Activated T-helper 2 cell treated with anti-CD3 and anti-CD28 coated beads, Interferon-gamma antibody, Interleukin-2, Interleukin-4, amounts not matched to agents 10 μg/mL and 5 μg/mL and 100 μg/mL, durations not matched to agents 14 hours and 24 hours and 36 hours (primary cell): Measurements from ENCODE around the gene TMEM132D. TPM values are rescaled to one million over a fixed set of nuclear protein-coding genes. Genes with fewer than 3 reads are reported as not detected.
"Not testable (repeated sequence)": the region's sequence is repeated elsewhere in the genome, so short reads cannot be mapped to it uniquely, and the experiment has no call there.

Experiments used
- DNase-seq: peaks from one replicate; pipeline ENCODE4 v3.0.0; 2021; ENCODE audit warnings: low spot score
- H3K27ac Mint-ChIP-seq: one replicate; pipeline ENCODE4 v1.8.0; 2021; ENCODE audit warnings: mixed read lengths
- H3K27me3 Mint-ChIP-seq: one replicate; pipeline ENCODE4 v1.8.0; 2021; ENCODE audit warnings: low read depth, mixed read lengths
- H3K36me3 Mint-ChIP-seq: one replicate; pipeline ENCODE4 v1.8.0; 2021; ENCODE audit warnings: low read depth, mixed read lengths
- H3K4me1 Mint-ChIP-seq: one replicate; pipeline ENCODE4 v1.8.0; 2021; ENCODE audit warnings: low read depth, mixed read lengths
- H3K4me3 Mint-ChIP-seq: one replicate; pipeline ENCODE4 v1.8.0; 2021; ENCODE audit warnings: low read depth, mild to moderate bottlenecking, moderate library complexity, mixed read lengths
- H3K9me3 Mint-ChIP-seq: one replicate; pipeline ENCODE4 v1.8.0; 2021; ENCODE audit warnings: mixed read lengths
- intact Hi-C: fragments of 100-400 bp; cut with micrococcal nuclease; formaldehyde crosslinking; loops from one replicate; pipeline ENCODE4 v1.15.1; 2023
- total RNA-seq: library from RNA; stranded (reverse); gene quantifications from 2 replicates; pipeline ENCODE4 v1.2.3, GENCODE V29; 2022

Gene TMEM132D
- total RNA-seq, 1 donor from 2014 or later = not detected

GRCh38 chr12:129213551-129213950, 690.3 kb downstream of the TMEM132D start:
- Mint-ChIP-seq H3K9me3 (peaks cover 44% of the 10 kb centered on the region), H3K4me1 (no peaks in the 10 kb centered on the region), H3K36me3 (no peaks in the 10 kb centered on the region), H3K4me3 (no peak overlapping the region), H3K27ac (no peak overlapping the region), H3K27me3 (no peaks in the 10 kb centered on the region)
- intact Hi-C loops = no loop called here
- DNase-seq = no peak

- no peak for DNase-seq
- H3K9me3 Mint-ChIP-seq = peaks cover 41% of the 10 kb centered on the region
- H3K27me3 Mint-ChIP-seq = no peaks in the 10 kb centered on the region
- H3K36me3 Mint-ChIP-seq = no peaks in the 10 kb centered on the region
- intact Hi-C loops = no loop called here
- no peaks in the 10 kb centered on the region for H3K4me1 Mint-ChIP-seq
- H3K27ac Mint-ChIP-seq = no peak overlapping the region
- no peak overlapping the region for H3K4me3 Mint-ChIP-seq
Observed at GRCh38 chr12:129211862-129212630, 691.8 kb downstream of the TMEM132D start.

- Mint-ChIP-seq H3K4me3 (no peak overlapping the region), H3K4me1 (no peaks in the 10 kb centered on the region), H3K9me3 (peaks cover 16% of the 10 kb centered on the region), H3K36me3 (no peaks in the 10 kb centered on the region), H3K27ac (no peak overlapping the region), H3K27me3 (no peaks in the 10 kb centered on the region)
- intact Hi-C loops = no loop called here
- no peak for DNase-seq
Observed at GRCh38 chr12:129208566-129208965, 695.3 kb downstream of the TMEM132D start.

- Mint-ChIP-seq H3K4me1 (no peaks in the 10 kb centered on the region), H3K36me3 (no peaks in the 10 kb centered on the region), H3K4me3 (no peak overlapping the region), H3K27ac (no peak overlapping the region), H3K9me3 (peaks cover 13% of the 10 kb centered on the region), H3K27me3 (no peaks in the 10 kb centered on the region)
- DNase-seq = no peak
- intact Hi-C loops = no loop called here
Observed at GRCh38 chr12:129207084-129207483, 696.7 kb downstream of the TMEM132D start.

GRCh38 chr12:129203456-129203855, 700.4 kb downstream of the TMEM132D start:
- Mint-ChIP-seq H3K9me3 (peaks cover 4% of the 10 kb centered on the region), H3K36me3 (no peaks in the 10 kb centered on the region), H3K4me3 (no peak overlapping the region), H3K4me1 (no peaks in the 10 kb centered on the region), H3K27me3 (no peaks in the 10 kb centered on the region), H3K27ac (no peak overlapping the region)
- no peak for DNase-seq
- intact Hi-C loops = no loop called here

GRCh38 chr12:129202109-129202814, 701.6 kb downstream of the TMEM132D start:
- intact Hi-C loops = no loop called here
- Mint-ChIP-seq H3K36me3 (no peaks in the 10 kb centered on the region), H3K4me1 (no peaks in the 10 kb centered on the region), H3K27me3 (no peaks in the 10 kb centered on the region), H3K4me3 (no peak overlapping the region), H3K9me3 (peaks cover 3% of the 10 kb centered on the region), H3K27ac (no peak overlapping the region)
- DNase-seq = no peak

GRCh38 chr12:129201029-129201428, 702.8 kb downstream of the TMEM132D start:
- intact Hi-C loops = no loop called here
- Mint-ChIP-seq H3K27me3 (no peaks in the 10 kb centered on the region), H3K36me3 (no peaks in the 10 kb centered on the region)

GRCh38 chr12:129200576-129200975, 703.2 kb downstream of the TMEM132D start:
- Mint-ChIP-seq H3K9me3 (peaks cover 8% of the 10 kb centered on the region), H3K36me3 (no peaks in the 10 kb centered on the region), H3K27me3 (no peaks in the 10 kb centered on the region), H3K27ac (no peak overlapping the region), H3K4me1 (no peaks in the 10 kb centered on the region), H3K4me3 (no peak overlapping the region)
- DNase-seq = no peak
- intact Hi-C loops = no loop called here

More at GRCh38 chr12:129201029-129201428, 702.8 kb downstream of the TMEM132D start:
- H3K27ac Mint-ChIP-seq = no peak overlapping the region
- DNase-seq = no peak
- H3K4me1 Mint-ChIP-seq = no peaks in the 10 kb centered on the region
- H3K9me3 Mint-ChIP-seq = peaks cover 7% of the 10 kb centered on the region
- H3K4me3 Mint-ChIP-seq = no peak overlapping the region

GRCh38 chr12:129196927-129197326, 706.9 kb downstream of the TMEM132D start:
- Mint-ChIP-seq H3K36me3 (no peaks in the 10 kb centered on the region), H3K27me3 (no peaks in the 10 kb centered on the region), H3K27ac (no peak overlapping the region), H3K4me1 (no peaks in the 10 kb centered on the region), H3K4me3 (no peak overlapping the region), H3K9me3 (peaks cover 26% of the 10 kb centered on the region)
- intact Hi-C loops = no loop called here
- DNase-seq = no peak

GRCh38 chr12:129195081-129195480, 708.7 kb downstream of the TMEM132D start:
- H3K27me3 Mint-ChIP-seq = no peaks in the 10 kb centered on the region
- no peak overlapping the region for H3K27ac Mint-ChIP-seq
- intact Hi-C loops = no loop called here
- no peaks in the 10 kb centered on the region for H3K36me3 Mint-ChIP-seq
- no peak for DNase-seq
- H3K4me3 Mint-ChIP-seq = no peak overlapping the region
- H3K9me3 Mint-ChIP-seq = peaks cover 31% of the 10 kb centered on the region
- no peaks in the 10 kb centered on the region for H3K4me1 Mint-ChIP-seq

GRCh38 chr12:129193263-129193871, 710.5 kb downstream of the TMEM132D start:
- no peak overlapping the region for H3K27ac Mint-ChIP-seq

GRCh38 chr12:129190827-129191226, 713.0 kb downstream of the TMEM132D start:
- Mint-ChIP-seq H3K9me3 (peaks cover 32% of the 10 kb centered on the region), H3K36me3 (no peaks in the 10 kb centered on the region), H3K27ac (no peak overlapping the region), H3K4me3 (no peak overlapping the region), H3K27me3 (no peaks in the 10 kb centered on the region), H3K4me1 (no peaks in the 10 kb centered on the region)
- DNase-seq = no peak
- intact Hi-C loops = no loop called here

More at GRCh38 chr12:129193263-129193871, 710.5 kb downstream of the TMEM132D start:
- Mint-ChIP-seq H3K4me3 (no peak overlapping the region), H3K27me3 (no peaks in the 10 kb centered on the region), H3K36me3 (no peaks in the 10 kb centered on the region), H3K9me3 (peaks cover 36% of the 10 kb centered on the region), H3K4me1 (no peaks in the 10 kb centered on the region)
- intact Hi-C loops = no loop called here
- no peak for DNase-seq

GRCh38 chr12:129189879-129190278, 713.9 kb downstream of the TMEM132D start:
- intact Hi-C loops = not testable (repeated sequence)

More at GRCh38 chr12:129189879-129190278, 713.9 kb downstream of the TMEM132D start:
- not testable (repeated sequence) for DNase-seq, H3K27ac Mint-ChIP-seq, H3K4me1 Mint-ChIP-seq, H3K4me3 Mint-ChIP-seq, H3K27me3 Mint-ChIP-seq, H3K36me3 Mint-ChIP-seq
- peaks cover 32% of the 10 kb centered on the region for H3K9me3 Mint-ChIP-seq
